Vagina (tissue), 2 donors: ENCODE data around the gene MBLAC1.

ENCODE experiments used
- CTCF ChIP-seq, 3 experiments: fragments of 450-650 bp in 2 of 3; fragments of 200-600 bp in 1 of 3; sonication (generic) in 1 of 3; IDR thresholded peaks; one replicate each; pipeline ENCODE4 v1.5.1; 2017 to 2019; ENCODE audit warnings: antibody characterized with exemption in 3 of 3, mild to moderate bottlenecking in 2 of 3, moderate library complexity in 2 of 3
- POLR2A ChIP-seq, 2 donors: fragments of 450-650 bp; IDR thresholded peaks; one replicate each; pipeline ENCODE4 v1.6.1; 2017; ENCODE audit warnings: antibody characterized with exemption in 2 of 2, mild to moderate bottlenecking in 2 of 2, moderate library complexity in 2 of 2
- POLR2AphosphoS5 ChIP-seq, 2 donors: sonication (generic); formaldehyde crosslinking; IDR thresholded peaks; one replicate each; pipeline ENCODE4 v1.9.0; 2017; ENCODE audit warnings: antibody characterized with exemption in 2 of 2, mild to moderate bottlenecking in 2 of 2, low read depth in 1 of 2; ENCODE audit not compliant: insufficient read depth in 1 of 2

GRCh38 chr7:100128637-100128963 lies 1.8 kb downstream of the MBLAC1 start:
- TF ChIP-seq POLR2AphosphoS5 (IDR thresholded peaks at IDR 0.05; ENCODE audit: insufficient read depth in 1 of 2, low read depth in 1 of 2) (no peak), CTCF (IDR thresholded peaks at IDR 0.05) (no peak), POLR2A (IDR thresholded peaks at IDR 0.05) (no peak)
